ENCODE measurements around the gene TUBG2.
"Not testable (repeated sequence)": the region's sequence is repeated elsewhere in the genome, so short reads cannot be mapped to it uniquely, and the experiment has no call there.

The TUBG2 gene

DNA sequence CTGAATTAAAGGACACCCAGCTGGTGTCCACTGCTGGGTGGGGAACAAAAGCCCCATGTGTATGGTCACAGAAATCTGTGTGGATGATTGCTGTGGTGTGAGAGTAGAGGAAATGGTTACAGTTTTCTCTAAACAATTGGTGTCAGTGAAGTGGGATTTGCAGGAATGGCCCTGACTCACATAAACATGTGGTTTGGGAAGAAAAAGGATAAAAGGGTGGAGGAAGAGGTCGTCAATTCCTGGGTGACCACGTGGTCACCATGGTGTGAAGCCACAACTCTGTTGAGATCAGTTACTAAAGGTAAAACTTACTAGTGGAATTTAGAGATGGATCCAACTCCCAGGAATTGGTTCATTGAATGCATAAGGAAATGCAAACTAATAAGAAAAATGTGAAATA, 3.6 kb upstream of the TUBG2 start:
- FAIRE-seq, result no peak

DNA sequence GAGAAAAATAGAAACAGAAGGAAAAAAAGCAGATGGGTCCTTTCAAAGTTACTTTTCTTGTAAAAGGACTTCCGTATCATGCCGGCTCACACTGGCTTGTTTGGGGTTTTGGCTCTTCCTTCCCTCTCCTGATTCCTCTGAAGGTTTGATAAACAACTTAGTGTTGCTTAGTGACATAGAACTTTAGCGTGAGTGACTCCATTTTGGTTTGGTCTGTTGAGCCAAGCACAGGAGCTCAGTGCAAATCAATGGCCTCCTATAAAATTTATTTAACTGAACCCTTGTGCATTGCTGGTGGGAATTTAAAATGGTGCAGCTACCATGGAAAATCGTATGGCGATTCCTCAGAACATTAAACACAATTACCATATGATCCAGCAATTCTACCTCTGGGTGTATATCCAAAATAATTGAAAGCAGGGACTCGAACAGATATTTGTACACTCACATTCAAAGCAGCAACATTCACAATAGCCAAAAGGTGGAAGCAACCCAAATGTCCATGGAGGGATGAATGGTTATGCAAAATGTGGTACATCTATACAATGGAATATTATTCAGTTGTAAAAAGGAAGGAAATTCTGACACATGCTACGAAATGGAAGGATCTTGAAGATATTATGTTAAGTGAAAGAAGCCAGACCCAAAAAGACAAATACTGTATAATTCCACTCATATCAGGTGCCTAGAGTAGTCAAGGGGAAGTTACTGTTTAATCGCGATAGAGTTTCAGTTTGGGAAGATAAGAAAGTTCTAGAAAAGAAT, 1.1 kb upstream of the TUBG2 start:
- FAIRE-seq, result no peak

DNA sequence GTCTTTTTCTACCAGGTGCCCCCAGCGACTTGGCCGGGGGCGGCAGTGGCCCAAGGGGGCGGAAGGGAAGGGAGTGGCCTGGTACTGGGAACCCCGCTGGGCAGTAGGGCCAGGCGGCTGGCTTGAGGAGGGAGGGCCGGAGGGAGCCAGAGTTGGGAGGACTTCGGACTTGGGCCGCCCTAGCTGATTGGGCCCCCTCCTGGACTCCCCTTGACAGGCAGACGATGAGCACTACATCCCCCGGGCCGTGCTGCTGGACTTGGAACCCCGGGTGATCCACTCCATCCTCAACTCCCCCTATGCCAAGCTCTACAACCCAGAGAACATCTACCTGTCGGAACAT, 819 bp downstream of the TUBG2 start:
- FAIRE-seq, result not testable (repeated sequence)

DNA sequence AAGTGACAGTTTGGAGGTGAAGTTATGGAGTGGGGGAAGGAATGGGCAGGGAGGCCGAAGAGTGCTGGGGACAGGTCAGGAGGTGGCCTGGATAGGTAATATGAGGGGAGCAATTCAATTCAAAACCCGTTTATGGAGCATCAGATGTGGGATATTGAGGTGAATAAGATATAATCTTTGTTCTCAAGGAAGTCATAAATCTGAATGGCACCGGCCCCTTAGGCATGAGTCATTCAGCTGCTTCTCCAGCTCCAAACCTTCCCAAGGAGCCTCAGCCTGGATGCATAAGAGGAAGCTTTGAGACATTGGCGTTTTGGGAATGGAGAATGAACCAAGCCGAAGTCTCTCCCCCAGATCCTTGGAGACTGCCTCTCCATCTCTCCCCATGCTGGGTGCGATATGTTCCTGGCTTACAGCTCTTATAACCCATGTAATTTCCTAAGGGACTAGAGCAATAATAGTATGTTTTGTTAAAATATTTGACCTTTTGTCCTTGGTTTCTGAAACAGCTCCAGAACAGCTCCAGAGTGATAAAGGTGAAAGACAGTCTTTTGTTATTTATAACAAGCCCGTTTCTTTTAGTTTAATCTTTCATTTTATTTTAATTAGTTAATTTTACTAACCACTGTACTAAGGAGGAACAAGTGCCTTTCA, 1.7 kb downstream of the TUBG2 start:
- FAIRE-seq, result no peak

DNA sequence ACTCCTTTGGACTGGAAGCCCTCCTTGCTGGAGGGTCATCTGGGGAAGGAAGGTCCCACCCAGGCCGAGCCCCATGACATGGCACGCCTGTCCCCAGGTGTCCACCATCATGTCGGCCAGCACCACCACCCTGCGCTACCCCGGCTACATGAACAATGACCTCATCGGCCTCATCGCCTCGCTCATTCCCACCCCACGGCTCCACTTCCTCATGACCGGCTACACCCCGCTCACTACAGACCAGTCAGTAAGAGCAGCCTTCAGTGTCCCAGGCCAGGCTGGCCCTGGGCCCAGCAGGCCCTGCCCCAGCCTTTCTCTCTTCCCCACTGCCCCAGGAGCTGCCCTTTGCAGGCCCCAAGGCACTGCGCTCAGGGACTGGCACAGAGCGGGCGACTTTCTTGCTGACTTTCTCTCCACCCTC, 6.5 kb downstream of the TUBG2 start:
- no peak for FAIRE-seq

DNA sequence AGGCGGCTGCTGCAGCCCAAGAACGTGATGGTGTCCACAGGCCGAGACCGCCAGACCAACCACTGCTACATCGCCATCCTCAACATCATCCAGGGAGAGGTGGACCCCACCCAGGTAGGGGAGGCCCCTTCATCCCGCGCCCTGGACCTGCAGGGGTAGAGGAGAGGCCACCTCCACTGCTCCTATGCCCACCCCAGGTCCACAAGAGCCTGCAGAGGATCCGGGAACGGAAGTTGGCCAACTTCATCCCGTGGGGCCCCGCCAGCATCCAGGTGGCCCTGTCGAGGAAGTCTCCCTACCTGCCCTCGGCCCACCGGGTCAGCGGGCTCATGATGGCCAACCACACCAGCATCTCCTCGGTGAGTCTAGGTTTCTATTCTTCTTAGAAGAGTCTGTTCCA, 7.0 kb downstream of the TUBG2 start:
- not testable (repeated sequence) for FAIRE-seq

DNA sequence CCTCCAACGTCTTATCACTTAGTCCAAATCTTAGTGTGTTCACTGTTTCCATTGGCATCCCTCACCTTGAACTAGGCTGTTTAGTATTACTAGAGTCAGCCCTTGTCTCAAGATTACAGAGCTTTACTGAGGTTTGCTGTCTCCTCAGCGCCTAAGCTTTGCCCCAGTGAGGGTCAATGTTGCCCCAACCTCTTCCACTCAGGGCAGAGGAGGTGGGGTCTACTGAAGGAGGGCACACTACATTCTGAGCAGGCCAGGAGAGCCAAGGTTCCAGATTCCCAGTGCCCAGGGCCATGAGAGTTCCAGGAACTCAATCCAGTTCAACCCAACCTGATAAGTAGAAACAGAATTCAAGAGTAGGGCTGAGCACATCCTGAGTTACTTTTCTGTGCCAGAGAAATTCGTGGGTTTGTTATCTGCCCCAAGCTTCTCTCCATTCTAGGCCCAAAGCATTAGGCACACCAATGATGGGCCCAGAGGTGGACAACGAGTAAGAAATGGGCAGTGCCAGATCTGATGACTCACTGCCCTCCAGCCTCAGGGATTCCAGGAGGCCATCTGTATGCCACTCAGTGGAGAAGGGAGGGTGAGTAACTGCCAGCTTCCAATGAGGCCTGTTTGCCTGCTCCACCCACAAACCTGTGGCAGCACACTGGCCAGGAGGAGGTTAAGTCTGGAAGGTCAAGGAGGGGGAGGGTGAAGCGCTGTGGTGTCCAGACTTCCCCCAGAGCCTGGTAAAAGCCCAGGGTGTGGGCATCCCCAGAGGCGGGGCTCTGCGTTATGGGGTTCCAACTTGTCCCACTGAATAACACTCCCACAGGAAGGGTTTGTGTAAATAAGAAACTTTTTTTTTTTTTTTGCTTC, 8.2 kb downstream of the TUBG2 start:
- FAIRE-seq, result no peak

DNA sequence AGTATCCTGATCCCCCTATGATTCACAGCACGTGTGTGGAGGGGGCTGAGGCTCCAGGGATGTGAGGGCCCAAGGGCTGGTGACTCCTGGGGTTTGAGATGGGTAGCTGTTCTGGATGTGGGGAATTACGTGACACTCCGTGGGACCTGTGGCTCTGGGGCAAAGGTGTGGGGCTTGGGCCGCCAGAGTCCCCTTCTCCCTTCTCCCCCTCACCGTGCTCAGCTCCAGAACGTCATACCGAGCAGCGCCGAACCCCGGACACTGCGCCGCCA, 10.6 kb downstream of the TUBG2 start:
- FAIRE-seq, result no peak

DNA sequence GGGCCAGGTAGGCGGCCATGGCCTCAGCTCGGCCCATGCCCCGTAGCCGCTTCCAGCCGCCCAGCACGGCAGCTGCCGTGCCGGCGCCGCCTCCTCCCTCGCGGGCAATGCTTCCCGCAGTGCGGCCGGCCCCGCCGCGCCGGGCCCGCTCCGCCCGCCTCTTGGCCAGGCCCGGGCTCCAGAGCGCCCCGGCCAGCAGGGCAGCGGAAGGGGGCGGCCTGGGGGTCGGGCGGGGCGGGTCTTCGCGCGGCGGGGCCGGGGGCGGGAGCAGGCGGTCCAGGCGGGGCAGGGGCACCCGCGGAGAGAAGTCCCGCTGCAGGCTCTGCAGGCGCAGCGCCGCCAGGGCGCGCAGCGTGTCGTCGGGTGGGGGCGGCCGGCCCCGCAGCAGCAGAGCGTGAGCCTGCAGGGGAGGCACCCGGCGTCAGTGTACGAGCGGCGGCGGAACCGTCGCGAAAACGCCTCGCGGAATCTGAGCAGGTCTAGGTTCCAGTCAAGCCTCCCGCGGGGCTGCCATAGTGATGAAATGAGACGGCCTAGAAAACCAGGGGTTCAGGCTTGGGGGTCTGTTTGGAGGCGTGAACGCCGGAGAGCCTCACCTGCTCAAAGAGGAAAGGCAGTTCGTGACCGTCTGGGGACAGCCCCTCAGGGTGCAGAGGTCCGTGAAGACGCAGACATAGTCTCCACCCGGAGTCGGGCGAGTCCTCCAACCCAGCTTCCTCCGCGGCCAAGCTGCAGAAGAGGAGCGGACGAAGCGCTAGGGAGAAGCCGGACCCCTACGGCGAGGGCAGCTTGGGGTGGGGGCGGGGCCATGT, 11.1 kb downstream of the TUBG2 start:
- no peak for FAIRE-seq

DNA sequence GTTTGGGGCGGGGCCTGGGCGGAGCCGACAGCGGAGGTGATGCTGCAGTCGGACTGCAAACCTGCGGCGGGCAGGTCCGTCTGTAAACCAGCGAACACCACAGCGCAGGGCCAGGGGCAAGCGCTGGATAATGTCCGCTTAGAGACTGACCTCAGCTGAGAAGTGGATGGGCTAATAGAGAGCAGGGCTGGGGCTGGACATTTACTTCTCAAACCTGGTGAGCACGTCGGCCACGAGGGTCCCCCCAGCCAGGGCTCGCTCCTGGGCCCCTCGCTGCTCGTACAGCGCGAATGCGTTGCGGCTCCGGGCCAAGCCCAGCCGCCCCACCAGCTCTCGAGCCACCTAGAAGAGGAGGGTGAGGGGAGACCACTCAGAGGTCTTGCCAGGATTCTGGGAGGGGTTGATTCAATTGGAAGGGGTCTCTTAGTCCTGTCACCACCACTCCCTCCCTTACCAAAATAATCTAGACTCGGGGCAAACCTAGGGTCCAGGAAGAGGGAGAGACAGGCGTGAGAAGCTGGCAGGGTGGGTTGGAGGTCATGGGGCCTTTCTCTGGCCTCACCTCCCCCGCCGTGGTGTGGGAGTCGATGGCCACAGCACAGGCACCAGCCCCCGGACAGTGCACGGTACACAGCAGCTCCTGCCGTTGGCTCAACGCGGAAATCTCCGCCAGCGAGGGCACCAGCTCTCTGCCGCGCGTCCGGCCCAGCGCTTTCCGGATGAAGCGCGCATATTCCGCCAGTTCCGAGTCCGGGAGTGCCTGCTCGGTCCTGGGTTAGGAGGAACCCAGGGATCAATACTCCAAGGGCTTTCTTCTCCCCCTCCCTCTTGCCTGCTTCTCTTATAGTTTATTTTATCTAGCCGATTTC, 11.9 kb downstream of the TUBG2 start:
- FAIRE-seq, result no peak

DNA sequence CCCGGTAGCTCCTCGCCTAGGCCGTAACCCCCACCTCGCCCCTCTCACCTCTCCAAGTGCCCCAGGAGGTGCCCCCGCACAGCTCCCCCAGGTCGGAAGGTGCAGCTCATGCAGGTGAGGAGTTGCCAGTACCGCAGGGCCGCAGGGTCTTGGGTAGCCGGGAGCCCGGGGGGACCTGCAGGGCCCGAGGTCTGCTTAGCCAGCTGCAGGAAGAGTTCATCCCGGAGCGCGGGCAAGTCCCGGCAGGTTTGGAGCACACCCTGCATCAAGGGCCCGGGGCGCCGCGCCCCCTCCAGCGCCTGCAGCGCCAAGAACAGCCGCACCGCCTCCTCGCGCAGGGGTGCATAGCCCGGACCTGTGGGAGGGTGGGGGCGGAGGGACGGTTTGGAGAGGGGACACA, 13.0 kb downstream of the TUBG2 start:
- no peak for FAIRE-seq

DNA sequence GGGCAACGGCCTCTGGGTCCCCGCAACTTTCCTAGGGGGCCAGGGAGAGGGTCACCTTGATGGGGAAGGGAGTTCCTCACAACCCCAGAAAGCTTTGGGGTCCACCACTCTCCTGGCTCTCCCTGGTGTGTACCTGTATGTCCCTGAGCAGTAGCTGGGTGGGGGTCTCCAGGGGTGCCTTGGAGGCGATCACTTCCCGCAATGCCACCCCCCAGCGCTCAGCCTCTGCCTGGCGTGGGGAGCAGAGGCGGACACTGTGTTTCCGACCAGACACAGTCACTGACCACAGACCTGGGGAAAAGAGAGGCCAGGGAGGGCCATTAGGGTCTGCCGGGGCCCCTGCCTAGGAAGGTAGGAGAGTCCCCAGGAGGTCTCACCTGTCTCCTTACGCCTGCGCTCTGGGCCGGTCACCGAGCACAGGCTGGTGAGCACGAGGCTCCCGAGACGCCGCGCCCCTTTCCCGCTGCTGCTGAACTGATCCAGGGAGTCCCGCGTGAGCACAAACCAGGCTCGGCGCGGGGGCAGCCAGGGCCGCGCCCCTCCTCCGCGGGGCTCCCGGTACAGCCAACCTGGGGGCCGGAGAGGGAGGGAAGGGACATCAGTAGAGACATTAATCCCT, 14.3 kb downstream of the TUBG2 start:
- no peak for FAIRE-seq

DNA sequence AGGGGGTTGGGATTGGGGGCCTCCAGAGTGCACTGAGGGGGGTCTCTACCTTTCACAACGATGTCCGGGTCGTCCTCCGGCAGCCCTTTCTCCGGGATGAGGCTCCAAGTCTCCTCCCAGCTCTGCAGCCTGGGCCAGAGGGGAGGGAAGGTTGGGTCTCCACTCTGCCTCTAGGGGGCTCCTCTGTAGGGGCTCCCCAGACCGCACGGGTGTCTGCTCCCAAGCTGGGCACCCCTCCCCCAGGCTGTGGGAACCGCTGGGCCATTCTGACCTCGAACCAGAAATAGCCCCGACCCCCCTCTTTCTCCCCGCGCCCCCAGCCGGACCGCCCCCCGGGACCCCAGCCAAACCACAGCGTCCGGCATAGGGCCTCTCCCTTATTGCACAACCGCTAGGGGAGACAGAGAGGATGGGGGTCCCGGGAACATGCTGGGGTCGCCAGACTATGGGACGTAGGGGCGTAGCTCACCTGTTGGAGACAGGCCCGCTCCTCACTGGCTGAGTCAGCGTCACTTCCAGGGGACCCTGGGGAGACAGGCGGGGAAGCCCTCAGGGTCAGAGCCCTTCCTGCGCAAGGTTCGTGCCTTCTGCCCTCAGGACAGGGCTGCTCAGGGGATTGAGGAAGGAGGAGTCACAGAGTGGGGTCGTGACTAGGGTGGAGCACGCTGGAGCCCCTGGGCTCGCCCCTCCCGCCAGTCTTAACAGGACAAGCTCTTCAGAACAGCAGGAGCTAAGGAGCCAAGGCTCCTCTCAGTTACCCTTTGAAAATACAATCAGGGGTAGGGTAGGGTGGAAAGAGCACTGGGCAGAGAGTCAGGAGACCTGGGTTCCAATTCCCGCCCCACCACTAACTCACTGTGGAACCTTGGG, 15.0 kb downstream of the TUBG2 start:
- FAIRE-seq, result no peak

DNA sequence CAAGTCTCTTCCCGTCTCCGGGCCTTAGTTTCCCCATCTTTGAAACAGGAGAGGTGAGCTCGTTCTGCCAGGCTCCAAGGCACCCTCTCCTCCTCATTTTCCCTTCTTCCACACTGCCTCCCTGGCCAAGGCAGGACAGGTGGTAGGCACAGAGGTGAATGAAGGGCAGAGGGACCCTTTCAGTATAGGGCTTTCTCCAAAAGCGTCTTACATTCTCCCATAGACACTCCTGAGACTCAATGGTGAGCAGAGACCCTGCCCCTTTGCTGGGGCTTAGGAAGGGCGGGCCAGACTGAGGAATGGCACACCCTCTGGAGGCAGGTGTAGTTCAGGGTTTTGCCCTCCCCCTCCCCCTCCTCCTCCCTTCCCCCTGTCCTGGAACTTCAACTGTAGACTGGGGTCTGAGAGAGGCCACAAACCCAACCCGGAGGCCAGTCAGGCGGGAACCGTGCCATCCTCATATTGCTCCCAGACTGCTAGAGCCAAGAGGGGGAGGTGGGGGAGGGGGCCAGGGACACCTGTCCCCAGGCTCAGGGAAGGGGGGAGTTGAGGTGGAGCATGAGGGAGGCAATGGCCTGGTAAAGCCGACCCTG, 15.8 kb downstream of the TUBG2 start:
- FAIRE-seq, result no peak

DNA sequence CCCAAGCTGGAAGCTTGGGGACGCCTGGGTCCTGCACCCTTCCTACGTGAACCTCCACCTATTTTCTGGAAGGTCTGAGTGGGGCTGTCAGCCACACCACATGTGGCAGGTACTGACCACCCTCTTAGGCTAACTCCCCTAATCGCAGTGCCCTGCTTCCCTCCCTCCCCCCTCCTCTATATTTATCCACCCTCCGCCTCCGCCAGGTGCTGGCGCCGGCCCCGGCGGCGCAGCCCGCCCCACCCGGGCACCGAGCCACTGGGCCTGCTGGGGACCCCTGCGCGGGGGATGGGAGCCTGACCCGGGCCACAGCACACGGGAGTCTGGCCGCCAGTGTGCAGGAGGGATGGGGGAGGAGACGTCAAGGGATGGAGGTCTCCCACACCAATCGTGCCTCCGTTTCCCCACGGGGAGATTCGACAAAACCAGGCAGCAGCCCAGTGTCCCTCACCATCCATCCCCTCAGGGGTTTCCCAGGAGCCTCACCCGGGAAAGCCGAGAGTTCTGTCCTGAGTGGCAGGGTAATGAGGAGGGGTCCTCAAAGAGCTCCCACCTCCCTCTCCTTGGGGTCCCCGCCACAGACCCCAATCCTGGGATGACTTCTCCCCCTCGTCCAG, 16.4 kb downstream of the TUBG2 start:
- no peak for FAIRE-seq

DNA sequence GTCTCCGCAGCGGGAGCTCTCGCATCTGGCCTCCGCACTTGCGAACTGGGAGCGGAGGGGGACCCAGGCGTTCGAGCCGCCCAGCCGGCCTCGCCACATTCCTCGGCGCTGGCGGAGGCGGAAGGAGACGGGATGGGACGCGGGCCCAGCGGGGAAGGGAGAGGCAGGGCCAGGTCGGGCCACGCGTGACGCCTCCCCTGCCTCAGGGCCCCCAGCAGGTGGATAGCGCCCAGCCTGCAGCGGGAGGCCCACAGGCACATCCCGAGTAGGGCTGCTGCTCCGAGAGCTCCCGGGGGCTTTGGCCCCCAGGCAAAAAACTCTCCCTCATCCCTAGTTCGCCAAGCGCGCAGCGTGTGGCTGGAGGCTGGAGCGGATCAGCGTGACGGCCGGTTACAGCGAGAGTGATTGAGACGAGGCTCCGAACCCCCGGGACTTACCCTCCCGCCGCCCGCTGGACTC, 16.9 kb downstream of the TUBG2 start:
- FAIRE-seq, result no peak

DNA sequence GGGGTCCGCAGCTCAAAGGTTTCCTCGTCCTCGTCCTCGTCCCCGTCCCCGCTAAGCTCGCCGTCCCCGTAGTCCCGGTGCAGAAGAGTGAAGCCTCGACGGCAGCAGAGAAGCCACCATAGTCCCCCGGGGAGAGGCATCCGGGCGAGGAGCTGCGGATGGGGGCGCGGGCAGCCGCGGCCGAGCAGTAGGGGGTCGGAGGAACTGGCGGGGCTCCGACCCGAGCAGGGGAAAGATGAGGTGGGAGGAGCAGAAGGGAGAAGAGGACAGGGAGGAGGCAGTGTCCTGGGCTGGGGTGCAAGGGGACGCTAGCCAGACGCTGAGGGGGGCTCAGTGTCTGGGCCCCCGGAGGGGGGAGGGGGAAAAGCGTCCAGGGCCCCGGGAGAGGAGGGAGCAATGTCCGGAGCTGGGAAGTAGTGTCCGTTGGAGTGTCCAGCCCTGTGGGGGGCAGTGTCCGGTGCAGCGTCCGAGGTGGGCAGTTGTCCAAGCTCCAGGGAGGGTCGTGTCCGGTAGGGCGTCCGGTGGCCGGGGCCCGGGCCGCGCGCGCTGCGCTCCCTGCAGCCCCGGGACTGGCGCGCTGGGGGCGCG, 17.4 kb downstream of the TUBG2 start, which contains the start of gene PLEKHH3:
Gene PLEKHH3, minus strand, starts transcription at position 571 of the 588 bp plus-strand sequence. Its CDS starts 431 bp downstream, at position 140.
- FAIRE-seq, result no peak

DNA sequence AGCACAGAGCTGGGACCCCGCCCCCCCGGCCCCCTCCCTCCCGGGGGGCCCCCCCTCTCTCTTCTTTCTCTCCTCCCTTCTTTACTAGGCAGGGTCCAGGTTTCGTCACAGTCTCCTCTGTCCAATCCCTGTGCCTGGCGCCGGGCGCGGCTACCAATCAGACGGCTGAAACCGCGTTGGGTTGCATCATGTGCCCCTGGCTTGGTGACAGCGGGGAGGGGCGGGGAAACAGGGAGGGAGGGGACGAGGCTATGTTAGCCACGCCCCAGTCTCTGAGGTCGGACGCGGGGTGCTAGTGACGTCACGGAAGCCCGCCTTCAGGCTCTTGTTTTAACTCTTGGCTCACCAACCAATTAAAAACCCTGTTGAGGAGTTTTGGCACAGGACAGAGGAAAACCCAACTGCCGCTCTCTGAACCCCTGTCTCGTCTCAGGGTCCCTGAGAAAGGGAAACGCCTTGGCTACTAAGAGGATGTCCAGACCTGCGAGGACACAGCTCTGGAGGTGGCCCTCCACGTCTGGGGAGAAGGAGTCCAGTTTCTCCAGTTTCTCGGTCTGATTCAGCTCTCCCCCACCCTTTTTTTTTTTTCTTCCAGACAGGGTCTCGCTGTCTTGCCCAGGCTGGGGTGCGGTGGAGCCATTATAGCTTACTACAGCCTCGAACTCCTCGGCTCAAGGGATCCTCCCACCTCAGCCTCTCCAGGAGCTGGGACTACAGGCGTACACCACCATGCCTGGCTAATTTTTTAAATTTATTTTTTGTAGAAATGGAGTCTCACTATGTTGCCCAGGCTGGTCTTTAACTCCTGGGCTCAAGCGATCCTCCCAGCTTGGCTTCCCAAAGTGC, 18.2 kb downstream of the TUBG2 start:
- peak; percentile 98 for FAIRE-seq

Data from A204.1 (cell line).